22Rv1 (cell line): ENCODE results near the gene TOP3B.

Experiments
- H3K27ac ChIP-seq: fragments of 450-650 bp; 2 replicates; pipeline ENCODE4 v1.5.1; 2017
- ZFX ChIP-seq: fragments of 450-650 bp; IDR thresholded peaks from 2 replicates; pipeline ENCODE4 v1.6.1; 2017; ENCODE audit warnings: antibody characterized with exemption, borderline replicate concordance
- TF ChIP-seq, protein P1 (sequence below): fragments of 450-650 bp; IDR thresholded peaks from 2 replicates; pipeline ENCODE4 v1.5.1; 2017; ENCODE audit warnings: mild to moderate bottlenecking

TOP3B gene

DNA sequence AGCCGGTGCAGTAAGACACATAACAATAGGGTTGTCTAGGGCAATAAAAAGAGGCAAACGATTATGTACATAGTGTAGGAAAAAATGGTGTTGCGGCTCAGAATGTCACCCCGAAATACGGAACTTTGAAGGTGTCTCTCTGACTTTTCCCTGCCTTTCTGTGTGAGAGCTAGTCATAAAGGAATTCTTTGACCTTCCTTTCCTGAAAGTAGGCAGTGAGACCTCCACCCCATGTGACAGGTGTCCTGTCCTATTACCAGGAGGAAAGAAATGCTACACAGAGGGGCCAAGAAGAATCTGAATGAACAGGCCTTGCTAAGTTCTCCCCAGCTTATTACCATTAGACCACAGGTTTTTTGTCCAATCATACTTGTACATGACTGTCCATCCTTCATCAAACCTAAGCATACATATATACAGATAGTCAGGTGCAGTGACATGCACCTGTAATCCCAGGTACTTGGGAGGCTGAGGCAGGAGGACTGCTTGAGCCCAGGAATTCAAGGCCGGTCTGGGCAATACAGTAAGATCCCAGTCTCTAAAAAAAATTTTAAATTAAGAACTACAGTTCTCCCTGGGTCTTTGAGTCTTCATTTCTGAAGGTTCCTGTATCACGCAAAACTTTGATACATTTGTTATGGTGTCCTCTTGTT is 16.1 kb upstream of the TOP3B start:
- no peak for TF ChIP-seq ZFX
- no peak overlapping the region for H3K27ac ChIP-seq

DNA sequence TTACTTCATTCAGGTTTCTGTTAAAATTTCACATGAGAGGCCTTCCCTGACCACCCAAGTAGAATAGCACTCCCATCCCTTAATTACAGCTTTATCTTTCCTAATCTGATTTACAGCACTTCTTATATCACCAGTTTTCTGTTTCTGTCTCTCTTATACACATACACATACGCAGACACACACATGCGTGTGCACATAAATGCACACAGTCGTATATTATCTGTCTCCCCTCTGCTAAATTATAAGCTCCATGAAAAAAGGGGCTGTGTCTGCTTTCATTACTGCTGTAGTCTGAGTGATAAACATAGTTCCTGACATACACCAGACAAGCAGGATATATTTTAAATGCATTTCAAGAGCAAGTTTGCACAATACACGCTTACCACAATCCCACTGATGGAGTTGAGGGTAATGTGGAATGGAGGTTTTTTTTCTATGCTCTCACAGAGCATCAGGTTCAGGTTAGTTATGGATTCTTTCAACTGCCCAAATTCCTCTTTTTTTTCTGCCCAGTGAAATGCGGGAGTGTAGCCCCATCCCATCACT is 13.7 kb upstream of the TOP3B start:
- no peak for TF ChIP-seq ZFX
- TF ChIP-seq, protein P1, sequence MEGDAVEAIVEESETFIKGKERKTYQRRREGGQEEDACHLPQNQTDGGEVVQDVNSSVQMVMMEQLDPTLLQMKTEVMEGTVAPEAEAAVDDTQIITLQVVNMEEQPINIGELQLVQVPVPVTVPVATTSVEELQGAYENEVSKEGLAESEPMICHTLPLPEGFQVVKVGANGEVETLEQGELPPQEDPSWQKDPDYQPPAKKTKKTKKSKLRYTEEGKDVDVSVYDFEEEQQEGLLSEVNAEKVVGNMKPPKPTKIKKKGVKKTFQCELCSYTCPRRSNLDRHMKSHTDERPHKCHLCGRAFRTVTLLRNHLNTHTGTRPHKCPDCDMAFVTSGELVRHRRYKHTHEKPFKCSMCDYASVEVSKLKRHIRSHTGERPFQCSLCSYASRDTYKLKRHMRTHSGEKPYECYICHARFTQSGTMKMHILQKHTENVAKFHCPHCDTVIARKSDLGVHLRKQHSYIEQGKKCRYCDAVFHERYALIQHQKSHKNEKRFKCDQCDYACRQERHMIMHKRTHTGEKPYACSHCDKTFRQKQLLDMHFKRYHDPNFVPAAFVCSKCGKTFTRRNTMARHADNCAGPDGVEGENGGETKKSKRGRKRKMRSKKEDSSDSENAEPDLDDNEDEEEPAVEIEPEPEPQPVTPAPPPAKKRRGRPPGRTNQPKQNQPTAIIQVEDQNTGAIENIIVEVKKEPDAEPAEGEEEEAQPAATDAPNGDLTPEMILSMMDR = no peak
- H3K27ac ChIP-seq = no peak overlapping the region

DNA sequence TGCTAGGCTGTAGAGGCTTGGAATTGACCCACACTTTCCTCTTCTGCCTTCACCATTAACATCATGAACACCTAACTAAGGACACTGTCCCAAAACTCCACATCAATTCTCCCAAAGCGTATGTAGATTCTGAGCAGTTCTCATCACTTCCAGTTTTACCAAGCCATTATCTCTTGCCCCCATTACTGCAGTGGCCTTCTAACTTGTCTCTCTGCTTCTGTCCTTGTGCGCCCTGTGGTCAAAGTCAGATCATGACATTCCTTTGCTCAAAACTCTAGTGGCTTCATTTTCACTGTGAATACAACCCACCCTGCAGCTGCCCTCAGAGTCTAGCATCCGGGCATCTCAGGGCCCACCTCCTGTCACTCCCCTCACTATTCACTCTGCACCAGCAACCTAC is 13.1 kb upstream of the TOP3B start:
- TF ChIP-seq, protein P1 = no peak
- no peak for TF ChIP-seq ZFX
- no peak overlapping the region for H3K27ac ChIP-seq

DNA sequence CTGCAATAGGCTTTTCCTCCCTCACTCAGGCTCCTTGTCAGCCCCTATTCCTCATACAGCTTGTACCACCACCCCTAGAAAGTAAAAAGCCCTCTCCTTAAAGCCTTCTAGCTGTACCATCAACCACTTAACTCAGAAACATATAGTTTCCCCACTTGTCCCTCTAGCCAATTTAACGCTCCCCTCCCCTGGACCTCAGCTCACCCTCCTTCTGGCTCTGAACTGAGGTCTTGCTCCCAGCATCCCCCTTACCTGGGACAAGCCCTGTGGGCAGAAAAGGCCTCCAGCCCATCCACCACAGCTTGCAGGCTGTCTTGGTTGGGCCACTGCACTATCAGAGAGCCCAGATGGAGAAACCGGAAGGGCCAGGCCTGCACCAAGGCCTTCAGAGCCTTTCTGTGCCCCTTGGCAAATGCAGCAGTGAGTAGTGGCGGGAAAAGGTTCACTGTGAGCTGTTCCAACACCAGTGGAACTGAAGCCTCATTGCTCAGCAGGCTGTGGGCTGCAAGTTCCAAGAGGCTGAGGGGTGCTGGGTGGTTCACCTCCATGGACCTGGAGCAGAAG is 12.4 kb upstream of the TOP3B start:
- H3K27ac ChIP-seq = no peak overlapping the region
- TF ChIP-seq, protein P1 = no peak
- TF ChIP-seq ZFX = no peak

DNA sequence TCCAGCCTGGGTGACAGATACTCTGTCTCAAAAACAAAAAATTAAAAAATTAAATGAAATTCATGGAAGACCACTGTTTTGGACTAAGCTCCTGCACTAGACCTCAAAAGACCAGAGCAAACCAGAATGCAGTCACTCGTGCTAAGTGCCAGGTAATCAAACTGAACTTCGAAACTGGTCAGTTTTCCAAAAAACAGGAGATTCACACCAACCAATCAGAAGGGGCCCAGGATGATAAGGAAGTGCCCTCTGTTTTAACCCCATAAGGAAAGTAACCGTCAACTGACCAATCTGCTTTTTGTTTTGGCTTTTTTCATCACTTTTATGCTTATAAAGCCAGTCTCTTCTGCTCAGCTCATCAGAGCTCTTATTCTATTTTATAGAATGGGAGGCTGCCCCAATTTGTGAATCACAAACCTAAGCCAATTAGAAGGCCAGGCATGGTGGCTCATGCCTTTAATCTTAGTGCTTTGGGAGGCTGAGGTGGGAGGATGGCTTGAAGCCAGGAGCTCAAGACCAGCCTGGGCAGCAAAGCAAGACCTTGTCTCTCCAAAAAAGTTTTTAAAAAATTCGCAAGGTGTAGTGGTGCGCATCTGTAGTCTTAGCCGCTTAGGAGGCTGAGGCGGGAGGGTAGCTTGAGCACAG is 10.1 kb upstream of the TOP3B start:
- TF ChIP-seq, protein P1 = no peak
- TF ChIP-seq ZFX = no peak
- no peak overlapping the region for H3K27ac ChIP-seq

DNA sequence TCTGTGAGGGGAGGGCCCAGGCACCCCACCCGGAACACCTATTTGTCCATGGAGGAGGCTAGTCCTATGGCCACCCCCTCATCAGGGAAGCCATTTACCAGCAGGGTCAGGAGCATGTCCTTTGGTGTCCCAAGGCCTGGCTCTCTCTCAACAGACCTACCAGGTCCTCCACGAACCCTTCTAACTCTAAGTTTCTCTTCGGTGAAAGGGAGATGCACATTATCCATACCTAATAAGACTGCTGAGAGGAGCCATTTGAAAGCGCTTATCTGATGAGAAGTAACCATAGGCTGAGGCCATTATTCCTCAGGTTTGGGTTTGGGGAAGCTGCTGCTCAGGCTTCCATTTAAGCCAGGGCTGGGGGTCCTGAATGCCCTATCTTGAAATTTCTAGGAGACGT is 9.2 kb upstream of the TOP3B start:
- TF ChIP-seq, protein P1 = no peak
- no peak for TF ChIP-seq ZFX
- H3K27ac ChIP-seq = no peak overlapping the region

DNA sequence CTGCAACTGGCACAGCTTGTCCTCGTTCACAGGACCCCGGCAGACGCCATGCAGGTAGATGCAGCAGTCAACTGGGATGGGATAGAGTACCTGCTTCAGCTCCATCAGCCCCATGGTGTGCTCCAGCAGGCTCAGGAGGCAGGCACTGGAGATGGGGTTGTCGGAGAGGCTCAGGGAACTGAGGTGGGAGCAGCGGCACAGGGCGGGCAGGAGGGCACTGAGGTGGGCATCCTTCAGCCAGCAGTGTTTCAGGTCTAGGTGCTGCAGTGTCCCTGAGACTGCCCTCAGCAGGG is 8.7 kb upstream of the TOP3B start:
- H3K27ac ChIP-seq = no peak overlapping the region
- no peak for TF ChIP-seq ZFX
- TF ChIP-seq, protein P1 = no peak
